Transverse colon (tissue), 3 donors: ENCODE data around the gene RHBDL1.

Experiments used
- CTCF ChIP-seq, 5 experiments: fragments of 200-600 bp in 3 of 5; fragments of 450-650 bp in 2 of 5; sonication (generic) in 3 of 5; IDR thresholded peaks; 1 replicate in 2 of 5; 2 replicates in 3 of 5; pipeline ENCODE4 v1.5.1; 2016 to 2017; ENCODE audit warnings: antibody characterized with exemption in 5 of 5, inconsistent platforms in 3 of 5, mild to moderate bottlenecking in 2 of 5, moderate library complexity in 1 of 5
- EP300 ChIP-seq: sonication (generic); formaldehyde crosslinking; IDR thresholded peaks from one replicate; pipeline ENCODE4 v1.6.1; 2017; ENCODE audit warnings: antibody characterized with exemption, low read depth

GRCh38 chr16:636206-637080, 39.0 kb upstream of the RHBDL1 start, which contains the start of gene METTL26:
- TF ChIP-seq CTCF (IDR thresholded peaks at IDR 0.05) (peak in 3 of 5 experiments; percentile 3 to 44 (median 20)), EP300 (no peak)
